SK-N-MC (cell line): ENCODE results near the gene SMTNL2.

Experiments
- DNase-seq: peaks from one replicate; pipeline ENCODE4 v3.0.0-alpha.2; 2011; ENCODE audit warnings: low read depth, low spot score
- H3K27ac ChIP-seq: fragments of 200-600 bp; sonication (generic); 2 replicates; pipeline ENCODE4 v1.5.1; 2016; ENCODE audit warnings: mixed run types
- H3K36me3 ChIP-seq: fragments of 200-600 bp; sonication (generic); 2 replicates; pipeline ENCODE4 v1.6.1; 2017; ENCODE audit warnings: antibody characterized with exemption, low read length, mixed read lengths; ENCODE audit not compliant: insufficient read depth
- H3K4me3 ChIP-seq: fragments of 200-600 bp; sonication (generic); 2 replicates; pipeline ENCODE4 v1.5.1; 2016
- H3K9ac ChIP-seq: fragments of 200-600 bp; sonication (generic); 2 replicates; pipeline ENCODE4 v1.8.0; 2017; ENCODE audit warnings: mixed run types, mixed read lengths; ENCODE audit not compliant: insufficient read length
- H3K9me3 ChIP-seq: fragments of 200-600 bp; sonication (generic); 2 replicates; pipeline ENCODE4 v1.6.1; 2017; ENCODE audit warnings: low read depth, mild to moderate bottlenecking, antibody characterized with exemption, low read length, moderate library complexity, mixed read lengths
- EZH2 ChIP-seq: fragments of 200-600 bp; sonication (generic); IDR thresholded peaks from one replicate; pipeline ENCODE4 v1.6.1; 2017; ENCODE audit warnings: antibody characterized with exemption
- FOXP2 ChIP-seq: optimal IDR thresholded peaks from 2 replicates; pipeline ENCODE3; 2011; ENCODE audit warnings: mild to moderate bottlenecking, moderate library complexity; ENCODE audit not compliant: insufficient read depth; ENCODE audit errors: extremely low read length, control extremely low read depth
- POLR2AphosphoS5 ChIP-seq: IDR thresholded peaks from 2 replicates; pipeline ENCODE4 v1.6.1; 2012; ENCODE audit warnings: mild to moderate bottlenecking, low read depth, low read length, borderline replicate concordance

SMTNL2 gene

DNA sequence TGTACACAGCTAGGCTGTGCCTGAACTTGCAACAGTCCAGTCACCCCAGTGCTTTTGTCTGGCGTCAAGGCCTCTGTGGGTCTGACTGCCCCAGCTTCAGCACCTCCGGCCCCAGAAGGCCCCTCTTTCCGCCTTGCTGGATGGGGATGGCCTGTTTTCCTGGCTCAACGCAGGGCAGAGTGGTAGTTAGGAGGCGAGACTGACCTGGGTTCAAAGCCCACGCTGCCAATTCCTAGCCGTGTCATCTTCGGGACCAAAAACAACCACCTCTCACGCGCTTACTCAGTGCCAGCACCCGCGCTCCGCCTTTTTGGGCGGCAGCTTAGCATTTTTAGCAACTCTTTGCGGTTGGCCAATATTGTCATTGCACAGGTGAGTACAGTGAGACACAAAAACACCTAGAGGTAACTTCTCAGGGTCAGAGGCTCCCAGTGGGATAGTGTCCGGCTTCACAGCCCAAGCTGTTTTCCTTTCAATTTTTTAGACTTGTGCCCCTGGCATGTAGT, 33.7 kb upstream of the SMTNL2 start:
- DNase-seq = no peak
- H3K27ac ChIP-seq = no peak overlapping the region
- no peak overlapping the region for H3K9ac ChIP-seq
- no peaks in the 10 kb centered on the region for H3K9me3 ChIP-seq
- peaks cover 81% of the 10 kb centered on the region for H3K36me3 ChIP-seq
- H3K4me3 ChIP-seq = no peak overlapping the region
- TF ChIP-seq EZH2 (no peak), FOXP2 (no peak), POLR2AphosphoS5 (no peak)

DNA sequence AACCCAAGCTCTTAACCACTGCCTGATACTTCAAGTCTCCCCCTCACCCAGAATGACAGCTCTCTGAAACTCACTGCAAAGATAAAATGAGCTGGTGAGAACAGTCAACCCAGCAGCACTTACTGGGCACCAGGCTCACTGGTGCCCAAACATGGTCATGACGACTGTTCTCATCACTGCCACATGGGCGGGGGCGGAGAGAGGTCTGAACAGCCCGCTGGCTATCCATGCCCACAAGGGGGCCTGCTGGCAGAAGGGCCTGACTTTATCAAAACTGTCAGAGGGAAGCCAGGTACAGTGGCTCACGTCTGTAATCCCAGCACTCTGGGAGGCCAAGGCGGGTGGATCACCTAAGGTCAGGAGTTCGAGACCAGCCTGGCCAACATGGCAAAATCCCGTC, 33.2 kb upstream of the SMTNL2 start:
- no peak overlapping the region for H3K27ac ChIP-seq
- TF ChIP-seq FOXP2 (no peak), EZH2 (no peak), POLR2AphosphoS5 (no peak)
- DNase-seq = no peak
- H3K4me3 ChIP-seq = no peak overlapping the region
- peaks cover 78% of the 10 kb centered on the region for H3K36me3 ChIP-seq
- H3K9me3 ChIP-seq = no peaks in the 10 kb centered on the region
- no peak overlapping the region for H3K9ac ChIP-seq

DNA sequence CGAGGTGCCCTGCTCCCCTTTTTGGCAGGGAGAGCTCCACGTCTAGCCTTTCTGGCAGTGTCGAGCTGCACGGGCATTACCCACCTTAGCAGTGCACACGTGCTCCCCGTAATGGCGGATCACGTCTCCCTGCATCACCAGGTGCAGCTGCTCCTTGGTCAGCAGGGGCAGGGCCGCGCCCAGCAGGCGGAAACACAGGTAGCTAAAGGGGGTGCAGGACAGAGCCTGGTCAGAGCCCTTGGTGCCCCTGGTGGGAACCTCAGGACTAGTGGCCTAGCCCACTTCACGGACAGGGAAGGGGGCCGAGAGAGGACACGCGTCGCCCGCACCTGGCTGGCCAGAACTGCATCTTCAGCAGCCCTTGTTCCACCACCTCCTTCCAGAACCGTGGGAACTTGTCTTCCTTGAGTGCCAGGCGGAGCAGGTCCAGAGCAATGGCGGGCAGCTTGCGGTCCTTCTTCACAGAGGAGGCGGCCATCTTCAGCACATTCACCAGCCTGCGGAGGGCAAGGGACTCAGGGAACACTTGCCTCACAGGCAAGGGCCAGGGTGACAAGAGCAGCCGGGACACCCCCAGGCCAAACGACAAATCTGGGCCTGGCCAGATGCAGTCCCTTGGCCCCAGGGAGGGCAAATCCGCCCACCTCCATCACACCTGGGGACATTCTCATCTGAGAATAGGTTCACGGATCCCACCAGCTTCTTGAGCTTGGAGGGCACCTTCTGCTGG, 32.4 kb upstream of the SMTNL2 start:
- H3K9ac ChIP-seq = no peak overlapping the region
- no peak overlapping the region for H3K27ac ChIP-seq
- H3K4me3 ChIP-seq = no peak overlapping the region
- H3K36me3 ChIP-seq = peaks cover 70% of the 10 kb centered on the region
- H3K9me3 ChIP-seq = no peaks in the 10 kb centered on the region
- TF ChIP-seq EZH2 = no peak
- no peak for TF ChIP-seq POLR2AphosphoS5
- no peak for TF ChIP-seq FOXP2
- no peak for DNase-seq

DNA sequence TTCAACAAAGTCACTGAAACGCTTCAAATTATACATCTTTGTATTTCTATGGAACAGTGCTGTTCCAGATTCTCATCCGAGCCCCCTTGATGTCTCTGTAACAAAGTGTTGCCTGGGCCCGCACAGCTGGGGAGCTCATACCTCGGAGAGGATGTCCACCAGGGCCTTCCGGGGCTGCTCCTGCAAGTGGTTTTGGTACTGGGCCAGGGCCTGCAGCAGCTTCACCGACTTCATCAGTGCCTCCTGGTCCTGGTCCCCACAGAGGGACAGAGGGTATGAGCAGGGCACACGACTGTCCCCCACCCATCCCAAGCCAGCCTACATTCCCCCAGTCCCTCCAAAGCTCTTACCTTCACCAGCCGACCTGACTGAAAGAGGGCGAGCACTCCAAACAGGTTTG, 30.7 kb upstream of the SMTNL2 start:
- Histone ChIP-seq H3K4me3 (peak overlapping the region; percentile 99), H3K9me3 (no peaks in the 10 kb centered on the region), H3K9ac (peak overlapping the region; percentile 93), H3K27ac (no peak overlapping the region), H3K36me3 (peaks cover 53% of the 10 kb centered on the region)
- no peak for DNase-seq
- TF ChIP-seq POLR2AphosphoS5 (no peak), FOXP2 (no peak), EZH2 (no peak)

DNA sequence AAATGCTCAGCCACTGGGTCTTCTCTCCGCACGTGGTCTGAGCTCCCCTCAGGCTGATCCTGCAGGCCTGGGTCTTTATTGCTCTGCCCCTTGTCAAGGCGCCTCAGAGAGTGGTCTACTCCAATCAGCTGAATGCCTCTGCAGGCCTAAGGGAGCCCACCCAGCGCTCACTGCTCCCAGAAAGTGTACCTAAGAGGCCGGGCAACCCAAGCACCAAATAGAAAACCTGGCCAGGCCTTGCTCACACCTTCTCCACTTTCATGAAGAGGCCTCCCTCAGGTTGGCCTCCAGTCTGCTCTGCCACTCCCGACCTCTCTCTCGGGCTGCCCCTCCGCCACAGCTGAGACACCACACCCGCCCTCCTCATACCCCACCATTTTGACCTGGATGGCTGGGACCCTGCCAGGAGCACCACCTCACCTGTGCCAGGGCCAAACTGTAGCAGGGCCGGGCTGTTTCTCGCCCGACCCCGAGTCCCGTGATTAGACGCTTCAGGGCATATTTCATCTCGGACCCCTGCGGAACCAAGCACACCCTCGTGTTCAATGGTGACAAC, 29.8 kb upstream of the SMTNL2 start:
- H3K27ac ChIP-seq = 0 out of 2 replicates have a peak overlapping the region, but pooled peaks have one; percentile 25
- TF ChIP-seq FOXP2 (no peak), EZH2 (no peak), POLR2AphosphoS5 (no peak)
- H3K9ac ChIP-seq = peak overlapping the region; percentile 93
- no peak for DNase-seq
- peaks cover 46% of the 10 kb centered on the region for H3K36me3 ChIP-seq
- no peaks in the 10 kb centered on the region for H3K9me3 ChIP-seq
- peak overlapping the region; percentile 99 for H3K4me3 ChIP-seq

DNA sequence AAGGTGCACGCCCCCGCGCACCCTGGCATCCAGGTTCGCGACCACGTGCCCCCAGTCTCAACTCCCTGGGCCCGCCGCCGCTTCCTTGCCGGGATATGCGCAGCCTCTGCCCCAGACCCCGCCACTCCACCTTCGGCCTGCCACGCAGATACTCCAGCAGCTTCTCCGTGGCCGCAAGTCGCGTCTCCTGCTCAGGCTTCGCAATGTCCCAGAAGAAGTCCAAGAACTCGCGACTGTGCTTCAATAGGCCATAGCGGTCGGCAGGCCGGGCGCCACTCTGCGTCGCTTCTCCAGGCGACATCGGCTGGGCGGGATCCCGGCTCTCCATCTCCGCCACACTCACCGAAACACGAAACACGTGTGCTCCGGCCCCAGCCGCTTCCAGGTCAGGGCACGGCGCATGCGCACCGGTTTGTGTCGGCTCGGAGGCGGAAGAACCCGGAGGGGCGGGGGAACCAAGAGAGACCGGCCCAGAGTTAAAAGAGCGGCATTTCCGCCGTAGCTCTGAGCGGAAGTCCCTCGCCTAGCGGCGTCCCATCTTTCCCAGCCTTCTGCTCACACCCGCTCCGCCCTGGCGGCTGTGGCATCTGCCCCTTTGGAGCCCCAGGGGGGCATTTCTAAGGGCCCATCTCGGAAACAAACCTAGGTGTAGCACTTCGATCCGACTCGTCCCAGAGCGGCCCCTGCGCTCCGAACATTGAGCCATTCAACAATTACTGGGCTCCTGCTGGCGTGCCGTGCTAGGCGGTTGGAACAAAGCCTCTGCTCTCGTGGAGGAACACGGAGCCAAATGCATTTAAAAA, 29.1 kb upstream of the SMTNL2 start, which contains the start of gene MYBBP1A:
TSS of gene MYBBP1A (minus strand) at position 388 of the 803 bp plus-strand sequence. CDS start at position 328, 60 bp downstream.
- Histone ChIP-seq H3K4me3 (peak within 1 kb of the TSS; percentile 99), H3K9ac (peak within 1 kb of the TSS; percentile 93), H3K36me3 (peaks cover 41% of the 10 kb centered on the region), H3K27ac (peak within 1 kb of the TSS; percentile 82), H3K9me3 (no peaks in the 10 kb centered on the region)
- TF ChIP-seq FOXP2 (no peak), POLR2AphosphoS5 (peak; percentile 77)
- DNase-seq = peak; percentile 35

DNA sequence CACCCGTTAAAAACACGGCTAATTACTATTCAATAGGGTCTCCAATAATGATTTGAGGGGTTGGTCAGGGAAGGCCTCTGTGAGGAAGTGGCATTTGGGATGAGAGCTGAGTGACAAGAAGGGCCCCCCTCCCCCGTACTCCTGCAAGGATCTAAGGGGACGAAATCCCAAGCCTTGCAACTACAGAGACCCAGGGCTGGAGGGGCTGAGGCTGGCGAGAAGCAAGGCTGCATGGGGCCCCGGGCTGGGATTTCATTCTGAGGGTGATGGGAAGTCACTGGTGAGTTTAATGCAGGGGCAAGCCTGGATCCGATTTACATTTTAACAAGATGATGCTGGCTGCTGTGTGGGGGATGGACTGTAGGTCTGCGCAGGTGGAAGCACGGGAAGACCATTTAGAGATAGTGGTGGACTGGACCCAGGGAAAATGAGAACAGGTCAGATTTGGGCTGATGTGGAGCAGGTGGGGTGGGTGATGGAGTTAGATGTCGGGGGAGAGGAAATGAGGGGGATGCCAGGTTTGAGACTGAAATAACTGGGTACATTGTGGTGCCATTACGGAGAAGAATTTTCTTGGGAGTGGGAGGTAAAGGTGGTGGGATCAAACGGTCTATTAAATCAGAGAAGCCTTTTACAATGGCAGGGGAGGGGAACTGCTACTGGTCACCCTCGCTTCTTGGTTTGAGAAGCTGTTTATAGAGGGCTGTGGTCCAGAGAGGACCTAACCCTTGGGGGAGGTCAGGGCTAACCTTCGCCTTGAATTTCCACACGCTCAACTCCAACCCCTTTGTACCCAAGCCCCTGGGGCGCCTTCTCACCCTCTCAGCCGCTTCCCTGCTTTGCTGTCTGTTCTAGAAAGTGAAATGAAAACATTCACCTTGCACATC, 28.2 kb upstream of the SMTNL2 start:
- peaks cover 32% of the 10 kb centered on the region for H3K36me3 ChIP-seq
- H3K4me3 ChIP-seq = peak overlapping the region; percentile 99
- peak overlapping the region; percentile 93 for H3K9ac ChIP-seq
- no peak for TF ChIP-seq FOXP2
- TF ChIP-seq EZH2 = no peak
- TF ChIP-seq POLR2AphosphoS5 = no peak
- no peaks in the 10 kb centered on the region for H3K9me3 ChIP-seq
- H3K27ac ChIP-seq = peak overlapping the region; percentile 82
- no peak for DNase-seq
